Stimulated activated CD8-positive, alpha-beta memory T cell treated with anti-CD3 and anti-CD28 coated beads, Interleukin-7, amount 100 ng/mL, for 48 hours (primary cell): ENCODE results near the gene ADAMTSL1.

ENCODE experiments used
- DNase-seq, 2 donors: peaks; one replicate each; pipeline ENCODE4 v3.0.0-alpha.2; 2020; ENCODE audit warnings: low read depth in 1 of 2; ENCODE audit errors: extremely low read depth in 1 of 2

ADAMTSL1 gene

GRCh38 chr9:18639911-18640310 is 166.0 kb downstream of the ADAMTSL1 start:
- DNase-seq, result no peak

GRCh38 chr9:18658804-18659705 is 185.1 kb downstream of the ADAMTSL1 start:
- no peak for DNase-seq

GRCh38 chr9:18660001-18660400 is 186.0 kb downstream of the ADAMTSL1 start:
- DNase-seq, result no peak

GRCh38 chr9:18662320-18662719 is 188.4 kb downstream of the ADAMTSL1 start:
- no peak for DNase-seq

GRCh38 chr9:18665947-18666346 is 192.0 kb downstream of the ADAMTSL1 start:
- no peak for DNase-seq

GRCh38 chr9:18666348-18666747 is 192.4 kb downstream of the ADAMTSL1 start:
- no peak for DNase-seq

GRCh38 chr9:18666986-18667772 is 193.2 kb downstream of the ADAMTSL1 start:
- no peak for DNase-seq

- DNase-seq, result no peak
Observed at GRCh38 chr9:18668944-18669343, 195.0 kb downstream of the ADAMTSL1 start.

GRCh38 chr9:18672706-18673105 is 198.8 kb downstream of the ADAMTSL1 start:
- DNase-seq, result no peak

- DNase-seq, result no peak
Observed at GRCh38 chr9:18673179-18673578, 199.2 kb downstream of the ADAMTSL1 start.

- no peak for DNase-seq
Observed at GRCh38 chr9:18675332-18675731, 201.4 kb downstream of the ADAMTSL1 start.

GRCh38 chr9:18675973-18676372 is 202.0 kb downstream of the ADAMTSL1 start:
- no peak for DNase-seq

GRCh38 chr9:18676525-18676924 is 202.6 kb downstream of the ADAMTSL1 start:
- no peak for DNase-seq

GRCh38 chr9:18678821-18679590 is 205.1 kb downstream of the ADAMTSL1 start:
- no peak for DNase-seq

GRCh38 chr9:18682907-18683306 is 209.0 kb downstream of the ADAMTSL1 start:
- no peak for DNase-seq

- DNase-seq, result no peak
Observed at GRCh38 chr9:18683312-18683711, 209.4 kb downstream of the ADAMTSL1 start.

GRCh38 chr9:18683851-18684250 is 209.9 kb downstream of the ADAMTSL1 start:
- no peak for DNase-seq

- DNase-seq, result no peak
Observed at GRCh38 chr9:18684593-18685317, 210.8 kb downstream of the ADAMTSL1 start.

GRCh38 chr9:18688581-18689565 is 214.9 kb downstream of the ADAMTSL1 start:
- no peak for DNase-seq
